GM23248 (cell line): ENCODE measurements around the gene TMEM259.

Experiments
- EZH2 ChIP-seq: fragments of 200-600 bp; sonication (generic); IDR thresholded peaks from 2 replicates; pipeline ENCODE4 v1.6.1; 2018; ENCODE audit warnings: antibody characterized with exemption, mild to moderate bottlenecking; ENCODE audit not compliant: insufficient read depth, poor library complexity, severe bottlenecking
- EZH2phosphoT487 ChIP-seq: fragments of 200-600 bp; sonication (generic); IDR thresholded peaks from 2 replicates; pipeline ENCODE4 v1.6.1; 2018; ENCODE audit warnings: antibody characterized with exemption, moderate library complexity, mild to moderate bottlenecking, low read depth; ENCODE audit not compliant: insufficient read depth

- TF ChIP-seq EZH2 (no peak), EZH2phosphoT487 (0 out of 2 replicates have a peak, but pooled peaks have one; percentile 36)
Measured at GRCh38 chr19:1000095-1000494, 20.8 kb downstream of the TMEM259 start, which contains the start of gene GRIN3B.
